Measurements from ENCODE around the gene DNMT3A. TPM values are rescaled to one million over a fixed set of nuclear protein-coding genes. Genes with fewer than 3 reads are reported as not detected.

Gene DNMT3A
- total and polyA plus RNA-seq, 2 experiments from 2014 or later = 47.2 to 80.4 TPM

DNA sequence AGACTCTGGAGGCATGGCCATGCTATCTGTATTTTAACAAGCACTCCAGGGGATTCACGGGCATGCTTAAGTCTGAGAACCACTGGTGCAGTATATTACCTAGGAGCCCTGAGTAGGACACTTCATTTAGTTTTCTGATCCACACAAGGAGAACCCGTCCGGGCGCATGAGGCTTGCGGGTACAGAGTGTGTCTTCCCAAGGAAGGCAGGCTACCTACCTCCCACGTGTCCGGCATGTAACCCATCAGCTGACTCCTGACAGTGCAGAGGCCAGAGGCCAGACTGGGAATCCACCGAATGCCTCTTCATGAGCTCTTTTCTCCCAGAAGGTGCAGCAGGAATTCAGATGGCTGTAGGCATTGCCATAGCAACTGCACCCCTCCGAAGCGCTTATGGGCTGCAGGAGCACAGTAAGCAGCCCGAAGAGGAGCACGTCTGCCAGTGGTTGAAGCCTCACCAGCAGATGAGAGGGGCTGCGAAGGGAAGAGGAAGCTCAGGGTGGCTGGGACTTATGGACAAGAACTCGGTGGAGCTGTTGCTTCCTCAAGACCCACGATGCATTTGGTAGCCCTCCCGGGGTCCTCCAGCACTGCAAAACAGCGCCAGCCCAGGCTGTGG lies 33.8 kb upstream of the DNMT3A start (continued):
- TF ChIP-seq, protein P1, sequence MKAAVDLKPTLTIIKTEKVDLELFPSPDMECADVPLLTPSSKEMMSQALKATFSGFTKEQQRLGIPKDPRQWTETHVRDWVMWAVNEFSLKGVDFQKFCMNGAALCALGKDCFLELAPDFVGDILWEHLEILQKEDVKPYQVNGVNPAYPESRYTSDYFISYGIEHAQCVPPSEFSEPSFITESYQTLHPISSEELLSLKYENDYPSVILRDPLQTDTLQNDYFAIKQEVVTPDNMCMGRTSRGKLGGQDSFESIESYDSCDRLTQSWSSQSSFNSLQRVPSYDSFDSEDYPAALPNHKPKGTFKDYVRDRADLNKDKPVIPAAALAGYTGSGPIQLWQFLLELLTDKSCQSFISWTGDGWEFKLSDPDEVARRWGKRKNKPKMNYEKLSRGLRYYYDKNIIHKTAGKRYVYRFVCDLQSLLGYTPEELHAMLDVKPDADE (IDR thresholded peaks at IDR 0.05) = no peak
- TF ChIP-seq CREB1 (CRISPR knock-in tag; IDR thresholded peaks at IDR 0.05; ENCODE audit: low read depth) = no peak
- TF ChIP-seq NANOG (IDR thresholded peaks at IDR 0.05; ENCODE audit: borderline replicate concordance) = no peak
- TF ChIP-seq, protein P2, sequence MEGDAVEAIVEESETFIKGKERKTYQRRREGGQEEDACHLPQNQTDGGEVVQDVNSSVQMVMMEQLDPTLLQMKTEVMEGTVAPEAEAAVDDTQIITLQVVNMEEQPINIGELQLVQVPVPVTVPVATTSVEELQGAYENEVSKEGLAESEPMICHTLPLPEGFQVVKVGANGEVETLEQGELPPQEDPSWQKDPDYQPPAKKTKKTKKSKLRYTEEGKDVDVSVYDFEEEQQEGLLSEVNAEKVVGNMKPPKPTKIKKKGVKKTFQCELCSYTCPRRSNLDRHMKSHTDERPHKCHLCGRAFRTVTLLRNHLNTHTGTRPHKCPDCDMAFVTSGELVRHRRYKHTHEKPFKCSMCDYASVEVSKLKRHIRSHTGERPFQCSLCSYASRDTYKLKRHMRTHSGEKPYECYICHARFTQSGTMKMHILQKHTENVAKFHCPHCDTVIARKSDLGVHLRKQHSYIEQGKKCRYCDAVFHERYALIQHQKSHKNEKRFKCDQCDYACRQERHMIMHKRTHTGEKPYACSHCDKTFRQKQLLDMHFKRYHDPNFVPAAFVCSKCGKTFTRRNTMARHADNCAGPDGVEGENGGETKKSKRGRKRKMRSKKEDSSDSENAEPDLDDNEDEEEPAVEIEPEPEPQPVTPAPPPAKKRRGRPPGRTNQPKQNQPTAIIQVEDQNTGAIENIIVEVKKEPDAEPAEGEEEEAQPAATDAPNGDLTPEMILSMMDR (conservative IDR thresholded peaks at IDR 0.05; ENCODE audit: low read depth in 2 of 2) = no peak

DNA sequence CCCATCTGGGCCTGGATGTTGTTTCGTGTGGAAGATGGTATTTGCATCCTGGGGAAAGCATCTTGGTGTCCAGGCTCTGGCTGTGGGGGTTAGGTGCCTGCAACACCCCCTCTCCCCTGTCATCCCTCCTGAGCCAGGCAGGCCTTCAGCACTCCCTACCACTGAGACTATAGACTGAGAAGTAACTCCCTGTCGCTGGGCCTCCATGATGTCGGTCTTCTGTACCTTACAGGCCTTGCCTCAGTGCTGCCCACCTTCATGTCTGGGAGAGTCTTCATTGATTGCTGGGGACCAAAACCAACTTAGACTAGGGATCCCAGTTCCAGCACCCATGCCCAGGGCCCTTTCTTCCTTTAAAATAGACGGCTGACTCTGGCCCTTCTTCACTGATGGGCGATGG lies 33.1 kb upstream of the DNMT3A start:
- no peaks in the 10 kb centered on the region for H3K27me3 ChIP-seq (ENCODE audit: insufficient read depth)
- H3K4me1 ChIP-seq (ENCODE audit: insufficient read depth) = peaks cover 15% of the 10 kb centered on the region
- H3K27ac ChIP-seq (ENCODE audit: low read depth) = no peak overlapping the region
- no peaks in the 10 kb centered on the region for H3K9me2 ChIP-seq (ENCODE audit: insufficient read depth)
- DNase-seq (ENCODE audit: low spot score) = no peak
- no peak overlapping the region for H3K4me3 ChIP-seq
- peaks cover 5% of the 10 kb centered on the region; the same call in 1 of the 2 replicates for H3F3A ChIP-seq (replicated peaks; ENCODE audit: low read depth)
- no peaks in the 10 kb centered on the region for H3K79me2 ChIP-seq (replicated peaks; ENCODE audit: insufficient read depth)
- H3K27me3 Mint-ChIP-seq (ENCODE audit: insufficient read depth, low read depth, poor library complexity) = peaks cover 23% of the 10 kb centered on the region
- no peak overlapping the region for H2AFZ ChIP-seq
- H3K36me3 ChIP-seq (ENCODE audit: insufficient read depth) = no peaks in the 10 kb centered on the region
- peaks cover 6% of the 10 kb centered on the region; the same call in 2 of the 3 replicates for H3K9me3 Mint-ChIP-seq
- H3K4me2 ChIP-seq = no peak overlapping the region
- peaks cover 3% of the 10 kb centered on the region for H3K36me3 Mint-ChIP-seq (ENCODE audit: low read depth)
- H3K4me1 Mint-ChIP-seq = peaks cover 27% of the 10 kb centered on the region
- ATAC-seq = no peak
- no peaks in the 10 kb centered on the region for H4K20me1 ChIP-seq (replicated peaks; ENCODE audit: insufficient read depth)
- no peak overlapping the region for H3K4me3 Mint-ChIP-seq
- no peak overlapping the region for H3K27ac Mint-ChIP-seq
- TF ChIP-seq, protein P3, sequence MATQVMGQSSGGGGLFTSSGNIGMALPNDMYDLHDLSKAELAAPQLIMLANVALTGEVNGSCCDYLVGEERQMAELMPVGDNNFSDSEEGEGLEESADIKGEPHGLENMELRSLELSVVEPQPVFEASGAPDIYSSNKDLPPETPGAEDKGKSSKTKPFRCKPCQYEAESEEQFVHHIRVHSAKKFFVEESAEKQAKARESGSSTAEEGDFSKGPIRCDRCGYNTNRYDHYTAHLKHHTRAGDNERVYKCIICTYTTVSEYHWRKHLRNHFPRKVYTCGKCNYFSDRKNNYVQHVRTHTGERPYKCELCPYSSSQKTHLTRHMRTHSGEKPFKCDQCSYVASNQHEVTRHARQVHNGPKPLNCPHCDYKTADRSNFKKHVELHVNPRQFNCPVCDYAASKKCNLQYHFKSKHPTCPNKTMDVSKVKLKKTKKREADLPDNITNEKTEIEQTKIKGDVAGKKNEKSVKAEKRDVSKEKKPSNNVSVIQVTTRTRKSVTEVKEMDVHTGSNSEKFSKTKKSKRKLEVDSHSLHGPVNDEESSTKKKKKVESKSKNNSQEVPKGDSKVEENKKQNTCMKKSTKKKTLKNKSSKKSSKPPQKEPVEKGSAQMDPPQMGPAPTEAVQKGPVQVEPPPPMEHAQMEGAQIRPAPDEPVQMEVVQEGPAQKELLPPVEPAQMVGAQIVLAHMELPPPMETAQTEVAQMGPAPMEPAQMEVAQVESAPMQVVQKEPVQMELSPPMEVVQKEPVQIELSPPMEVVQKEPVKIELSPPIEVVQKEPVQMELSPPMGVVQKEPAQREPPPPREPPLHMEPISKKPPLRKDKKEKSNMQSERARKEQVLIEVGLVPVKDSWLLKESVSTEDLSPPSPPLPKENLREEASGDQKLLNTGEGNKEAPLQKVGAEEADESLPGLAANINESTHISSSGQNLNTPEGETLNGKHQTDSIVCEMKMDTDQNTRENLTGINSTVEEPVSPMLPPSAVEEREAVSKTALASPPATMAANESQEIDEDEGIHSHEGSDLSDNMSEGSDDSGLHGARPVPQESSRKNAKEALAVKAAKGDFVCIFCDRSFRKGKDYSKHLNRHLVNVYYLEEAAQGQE (IDR thresholded peaks at IDR 0.05; ENCODE audit: unreplicated experiment) = no peak
- TF ChIP-seq EZH2phosphoT487 (IDR thresholded peaks at IDR 0.05; ENCODE audit: unreplicated experiment) (no peak), ZNF114 (CRISPR knock-in tag; IDR thresholded peaks at IDR 0.05) (no peak), POLR2AphosphoS5 (IDR thresholded peaks at IDR 0.05; ENCODE audit: low read depth) (no peak), NANOG (IDR thresholded peaks at IDR 0.05; ENCODE audit: borderline replicate concordance) (no peak), STAT1 (IDR thresholded peaks at IDR 0.05; ENCODE audit: unreplicated experiment) (no peak), JUNB (IDR thresholded peaks at IDR 0.05; ENCODE audit: unreplicated experiment) (no peak), CREB1 (CRISPR knock-in tag; IDR thresholded peaks at IDR 0.05; ENCODE audit: low read depth) (no peak)
- TF ChIP-seq, protein P4, sequence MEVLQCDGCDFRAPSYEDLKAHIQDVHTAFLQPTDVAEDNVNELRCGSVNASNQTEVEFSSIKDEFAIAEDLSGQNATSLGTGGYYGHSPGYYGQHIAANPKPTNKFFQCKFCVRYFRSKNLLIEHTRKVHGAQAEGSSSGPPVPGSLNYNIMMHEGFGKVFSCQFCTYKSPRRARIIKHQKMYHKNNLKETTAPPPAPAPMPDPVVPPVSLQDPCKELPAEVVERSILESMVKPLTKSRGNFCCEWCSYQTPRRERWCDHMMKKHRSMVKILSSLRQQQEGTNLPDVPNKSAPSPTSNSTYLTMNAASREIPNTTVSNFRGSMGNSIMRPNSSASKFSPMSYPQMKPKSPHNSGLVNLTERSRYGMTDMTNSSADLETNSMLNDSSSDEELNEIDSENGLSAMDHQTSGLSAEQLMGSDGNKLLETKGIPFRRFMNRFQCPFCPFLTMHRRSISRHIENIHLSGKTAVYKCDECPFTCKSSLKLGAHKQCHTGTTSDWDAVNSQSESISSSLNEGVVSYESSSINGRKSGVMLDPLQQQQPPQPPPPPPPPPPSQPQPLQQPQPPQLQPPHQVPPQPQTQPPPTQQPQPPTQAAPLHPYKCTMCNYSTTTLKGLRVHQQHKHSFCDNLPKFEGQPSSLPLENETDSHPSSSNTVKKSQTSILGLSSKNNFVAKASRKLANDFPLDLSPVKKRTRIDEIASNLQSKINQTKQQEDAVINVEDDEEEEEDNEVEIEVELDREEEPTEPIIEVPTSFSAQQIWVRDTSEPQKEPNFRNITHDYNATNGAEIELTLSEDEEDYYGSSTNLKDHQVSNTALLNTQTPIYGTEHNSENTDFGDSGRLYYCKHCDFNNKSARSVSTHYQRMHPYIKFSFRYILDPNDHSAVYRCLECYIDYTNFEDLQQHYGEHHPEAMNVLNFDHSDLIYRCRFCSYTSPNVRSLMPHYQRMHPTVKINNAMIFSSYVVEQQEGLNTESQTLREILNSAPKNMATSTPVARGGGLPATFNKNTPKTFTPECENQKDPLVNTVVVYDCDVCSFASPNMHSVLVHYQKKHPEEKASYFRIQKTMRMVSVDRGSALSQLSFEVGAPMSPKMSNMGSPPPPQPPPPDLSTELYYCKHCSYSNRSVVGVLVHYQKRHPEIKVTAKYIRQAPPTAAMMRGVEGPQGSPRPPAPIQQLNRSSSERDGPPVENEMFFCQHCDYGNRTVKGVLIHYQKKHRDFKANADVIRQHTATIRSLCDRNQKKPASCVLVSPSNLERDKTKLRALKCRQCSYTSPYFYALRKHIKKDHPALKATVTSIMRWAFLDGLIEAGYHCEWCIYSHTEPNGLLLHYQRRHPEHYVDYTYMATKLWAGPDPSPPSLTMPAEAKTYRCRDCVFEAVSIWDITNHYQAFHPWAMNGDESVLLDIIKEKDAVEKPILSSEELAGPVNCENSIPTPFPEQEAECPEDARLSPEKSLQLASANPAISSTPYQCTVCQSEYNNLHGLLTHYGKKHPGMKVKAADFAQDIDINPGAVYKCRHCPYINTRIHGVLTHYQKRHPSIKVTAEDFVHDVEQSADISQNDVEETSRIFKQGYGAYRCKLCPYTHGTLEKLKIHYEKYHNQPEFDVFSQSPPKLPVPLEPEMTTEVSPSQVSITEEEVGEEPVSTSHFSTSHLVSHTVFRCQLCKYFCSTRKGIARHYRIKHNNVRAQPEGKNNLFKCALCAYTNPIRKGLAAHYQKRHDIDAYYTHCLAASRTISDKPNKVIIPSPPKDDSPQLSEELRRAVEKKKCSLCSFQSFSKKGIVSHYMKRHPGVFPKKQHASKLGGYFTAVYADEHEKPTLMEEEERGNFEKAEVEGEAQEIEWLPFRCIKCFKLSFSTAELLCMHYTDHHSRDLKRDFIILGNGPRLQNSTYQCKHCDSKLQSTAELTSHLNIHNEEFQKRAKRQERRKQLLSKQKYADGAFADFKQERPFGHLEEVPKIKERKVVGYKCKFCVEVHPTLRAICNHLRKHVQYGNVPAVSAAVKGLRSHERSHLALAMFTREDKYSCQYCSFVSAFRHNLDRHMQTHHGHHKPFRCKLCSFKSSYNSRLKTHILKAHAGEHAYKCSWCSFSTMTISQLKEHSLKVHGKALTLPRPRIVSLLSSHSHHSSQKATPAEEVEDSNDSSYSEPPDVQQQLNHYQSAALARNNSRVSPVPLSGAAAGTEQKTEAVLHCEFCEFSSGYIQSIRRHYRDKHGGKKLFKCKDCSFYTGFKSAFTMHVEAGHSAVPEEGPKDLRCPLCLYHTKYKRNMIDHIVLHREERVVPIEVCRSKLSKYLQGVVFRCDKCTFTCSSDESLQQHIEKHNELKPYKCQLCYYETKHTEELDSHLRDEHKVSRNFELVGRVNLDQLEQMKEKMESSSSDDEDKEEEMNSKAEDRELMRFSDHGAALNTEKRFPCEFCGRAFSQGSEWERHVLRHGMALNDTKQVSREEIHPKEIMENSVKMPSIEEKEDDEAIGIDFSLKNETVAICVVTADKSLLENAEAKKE (CRISPR knock-in tag; IDR thresholded peaks at IDR 0.05) = no peak

Data from GM23338 (cell line).